Inflammatory macrophage treated with lipopolysaccharide for 1 hour (primary cell): Measurements from ENCODE around the gene INS.

Experiments
- DNase-seq, 2 donors: peaks; one replicate each; pipeline ENCODE4 v3.0.0-alpha.2; 2020 to 2022

Gene INS

DNA sequence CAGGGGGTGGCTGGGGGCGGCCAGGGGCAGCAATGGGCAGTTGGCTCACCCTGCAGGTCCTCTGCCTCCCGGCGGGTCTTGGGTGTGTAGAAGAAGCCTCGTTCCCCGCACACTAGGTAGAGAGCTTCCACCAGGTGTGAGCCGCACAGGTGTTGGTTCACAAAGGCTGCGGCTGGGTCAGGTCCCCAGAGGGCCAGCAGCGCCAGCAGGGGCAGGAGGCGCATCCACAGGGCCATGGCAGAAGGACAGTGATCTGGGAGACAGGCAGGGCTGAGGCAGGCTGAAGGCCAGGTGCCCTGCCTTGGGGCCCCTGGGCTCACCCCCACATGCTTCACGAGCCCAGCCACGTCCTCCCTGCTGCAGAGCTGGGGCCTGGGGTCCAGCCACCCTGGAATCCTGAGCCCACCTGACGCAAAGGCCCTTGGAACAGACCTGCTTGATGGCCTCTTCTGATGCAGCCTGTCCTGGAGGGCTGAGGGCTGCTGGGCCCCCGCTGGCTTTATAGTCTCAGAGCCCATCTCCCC is at the start of gene INS:
INS (minus strand) TSS at position 474 of the 524 bp plus-strand sequence; CDS start at position 236, 238 bp downstream.
- no peak for DNase-seq

DNA sequence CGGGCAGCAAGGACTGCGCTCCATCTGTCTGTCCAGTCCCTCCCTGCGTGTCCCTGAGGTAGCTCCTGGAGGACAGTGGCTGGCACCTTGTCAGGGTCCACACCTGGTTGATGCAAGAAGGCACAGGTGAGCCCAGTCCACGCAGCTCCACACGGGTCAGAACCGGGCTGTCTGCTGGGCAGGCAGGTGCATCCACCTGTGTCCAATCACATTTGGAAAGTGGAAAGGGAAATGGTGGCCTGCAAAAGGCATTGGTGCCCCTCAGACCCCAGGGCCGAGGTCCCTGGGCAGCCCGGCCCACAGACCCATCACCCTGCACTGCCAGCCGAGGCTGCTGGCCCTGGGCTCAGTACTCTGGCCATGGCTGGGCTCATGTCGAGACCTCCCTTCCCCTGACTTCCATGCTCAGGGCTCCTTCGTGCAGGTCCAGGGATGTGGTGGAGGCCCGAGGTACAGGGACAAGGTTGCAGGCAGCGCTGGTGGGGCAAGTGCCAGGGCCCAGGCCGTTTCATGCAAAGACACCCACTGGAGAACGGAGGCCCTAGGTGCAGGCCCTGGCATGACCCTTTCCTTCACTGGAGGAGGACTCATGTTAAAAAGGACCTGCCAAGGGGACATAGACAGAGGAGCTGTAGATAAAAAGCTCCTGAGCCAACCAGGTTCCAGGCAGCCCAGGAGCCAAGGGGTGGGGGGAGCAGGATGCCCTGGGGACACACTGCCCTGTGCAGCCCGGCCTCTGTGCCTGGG is 49.5 kb upstream of the INS start:
- no peak for DNase-seq

DNA sequence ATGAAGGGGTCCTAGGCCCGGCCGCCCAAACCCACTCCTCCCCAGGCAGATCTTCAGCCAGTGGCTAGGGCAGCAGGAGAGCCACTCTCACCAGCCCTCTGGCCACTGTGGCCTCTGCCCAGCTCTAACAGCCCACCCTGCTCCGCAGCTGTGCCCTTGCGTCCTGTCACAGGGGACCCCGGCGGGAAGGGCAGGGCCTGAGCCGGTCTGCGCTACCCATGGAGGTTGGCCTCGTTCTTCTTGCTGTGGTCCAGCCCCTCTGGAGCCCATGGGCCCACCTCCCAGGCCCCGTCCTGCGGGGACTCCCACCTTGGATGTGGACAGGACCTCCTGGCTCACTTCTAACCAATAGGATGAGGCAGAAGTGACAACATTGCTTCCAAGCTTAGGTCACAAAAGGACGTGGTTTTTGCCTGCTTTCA is 48.9 kb upstream of the INS start:
- no peak for DNase-seq

DNA sequence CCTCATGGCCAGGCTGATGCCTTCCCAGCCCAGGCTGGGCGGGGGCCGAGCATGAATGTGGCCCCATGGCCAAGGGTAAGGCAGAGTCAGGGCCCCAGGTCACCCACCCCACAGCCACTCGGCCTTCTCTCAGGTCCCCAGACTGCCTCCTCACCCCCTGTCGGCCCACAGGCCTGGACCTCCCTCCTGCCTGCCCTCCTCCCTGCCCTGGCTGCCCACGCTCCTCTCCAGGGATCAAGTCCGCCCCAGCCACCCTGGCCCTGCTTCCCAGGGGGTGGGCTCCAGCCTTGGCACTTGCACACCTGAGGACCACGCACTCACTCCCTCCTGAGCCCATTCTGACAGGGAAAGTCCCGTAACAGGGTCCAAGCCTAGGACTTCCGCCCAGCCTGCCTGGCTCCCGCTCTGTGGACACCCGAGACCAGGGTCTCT is 48.4 kb upstream of the INS start:
- DNase-seq = no peak

DNA sequence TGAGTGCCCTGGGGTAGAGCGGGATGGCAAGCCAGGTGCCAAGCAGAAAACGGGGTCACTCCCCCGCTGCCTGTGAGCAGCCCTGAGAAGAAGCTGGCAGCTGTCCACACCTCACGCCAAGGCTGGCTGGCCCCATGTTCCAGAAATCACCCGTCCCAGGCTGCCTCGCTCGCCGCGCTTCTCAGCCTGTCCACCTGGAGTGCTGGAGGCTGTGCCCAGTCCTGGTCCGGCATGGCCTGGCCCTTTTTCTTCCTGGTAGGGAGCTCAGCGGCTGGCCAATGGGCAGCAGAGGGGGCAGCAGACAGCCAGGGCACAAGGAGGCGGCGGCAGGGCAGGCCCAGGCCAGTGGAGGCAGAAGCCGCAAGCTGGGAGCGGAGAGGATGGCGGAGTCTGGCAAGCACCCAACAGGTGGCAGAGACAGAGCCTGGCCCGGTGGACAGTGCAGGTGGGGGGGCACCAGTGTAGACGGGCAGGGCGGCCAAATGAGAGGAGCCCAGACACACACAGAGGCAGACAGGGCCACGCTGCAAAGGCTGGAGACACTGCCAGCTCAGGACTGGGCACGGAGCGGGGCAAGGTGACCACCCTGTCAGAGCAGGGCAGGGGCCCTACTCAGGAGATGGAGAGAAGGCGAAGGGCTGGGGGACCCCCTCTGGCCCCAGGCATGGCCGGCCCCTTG is 47.8 kb upstream of the INS start:
- no peak for DNase-seq

DNA sequence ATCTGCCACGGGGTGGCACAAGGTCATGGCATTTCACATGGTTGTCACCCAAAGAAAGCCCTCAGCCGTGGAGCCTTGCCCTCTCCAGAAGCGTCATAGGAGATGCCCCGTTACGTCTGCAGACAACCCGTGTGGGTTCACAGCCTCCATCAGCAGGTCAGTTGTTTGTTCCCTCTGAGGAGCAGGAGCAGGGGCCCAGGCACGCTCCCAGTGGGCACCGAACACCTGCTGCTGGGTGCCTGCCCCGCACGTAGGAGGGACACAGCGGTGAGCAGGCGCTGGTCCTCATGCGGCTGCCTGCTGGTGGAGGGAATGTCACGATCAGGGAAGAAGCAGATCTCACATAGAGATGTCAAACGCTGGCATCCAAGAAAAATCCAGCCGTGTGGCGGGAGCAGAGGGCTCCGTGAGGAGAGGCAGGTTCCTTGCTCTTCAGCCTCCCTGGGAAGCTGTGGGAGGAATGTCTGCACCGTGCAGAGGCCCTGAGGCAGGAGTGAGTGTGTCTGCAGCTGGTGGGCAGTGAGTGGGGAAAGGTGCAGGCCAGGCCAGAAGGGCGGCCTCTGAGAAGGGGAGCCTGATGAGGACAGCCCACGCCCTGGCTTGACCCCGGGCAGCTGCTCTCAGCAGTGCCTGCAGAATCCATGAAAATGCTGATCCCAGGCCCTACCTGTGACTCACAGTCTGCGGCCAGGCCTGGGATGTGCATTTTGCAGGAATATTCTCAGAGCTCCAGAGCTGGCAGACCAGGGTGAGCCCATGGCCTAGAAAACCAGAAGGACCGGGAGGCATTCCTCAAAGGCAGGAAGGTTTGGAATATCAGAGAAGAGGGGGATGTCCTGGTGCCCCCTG is 47.0 kb upstream of the INS start:
- no peak for DNase-seq

DNA sequence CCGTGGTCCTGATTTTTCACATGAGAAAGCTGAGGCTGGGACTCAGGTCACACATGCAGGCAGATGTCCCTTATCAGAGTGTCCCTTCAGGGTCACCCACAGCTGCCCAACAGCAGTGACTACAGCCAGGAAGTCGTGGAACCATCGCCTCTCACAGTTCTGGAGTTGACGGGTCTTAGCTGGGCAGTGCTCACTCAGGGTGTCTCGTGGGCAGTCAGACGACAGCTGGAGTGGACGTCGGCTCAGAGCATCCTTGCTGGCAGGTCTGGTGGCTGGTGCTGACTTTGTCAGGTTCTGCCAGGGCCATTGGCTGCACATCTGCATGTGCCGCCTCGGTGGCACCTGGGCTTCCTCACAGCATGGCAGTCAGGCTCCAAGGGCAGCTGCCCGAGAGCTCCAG is 46.2 kb upstream of the INS start:
- DNase-seq = no peak

DNA sequence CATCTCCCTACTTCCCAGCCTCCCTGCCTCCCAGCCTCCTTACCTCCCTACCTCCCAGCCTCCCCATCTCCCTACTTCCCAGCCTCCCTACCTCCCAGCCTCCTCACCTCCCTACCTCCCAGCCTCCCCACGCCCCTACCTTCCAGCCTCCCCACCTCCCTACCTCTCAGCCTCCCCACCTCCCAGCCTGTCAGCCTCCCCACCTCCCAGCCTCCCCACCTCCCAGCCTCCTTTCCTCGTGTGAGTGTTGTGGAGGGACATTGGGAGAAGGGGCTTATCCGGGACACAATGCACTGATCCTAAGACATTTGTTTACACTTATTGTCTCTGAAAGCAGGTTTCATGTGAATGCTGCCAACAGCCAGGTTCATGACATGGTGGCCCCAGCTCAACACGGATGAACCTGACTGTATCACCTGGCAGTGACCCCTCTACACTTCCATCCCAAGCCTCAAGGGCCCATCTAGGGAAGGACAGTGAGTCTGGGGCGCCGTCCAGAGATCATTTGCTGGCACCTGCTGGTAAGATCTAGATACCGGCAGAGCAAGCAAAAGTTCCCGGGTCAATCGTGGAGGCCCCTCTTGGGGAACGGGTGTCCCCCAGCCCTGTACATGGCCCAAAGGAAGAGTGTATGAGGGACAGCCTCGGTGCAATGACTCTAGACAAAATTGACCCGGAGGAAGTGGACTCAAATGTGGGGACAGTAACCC is 45.1 kb upstream of the INS start:
- DNase-seq = no peak

DNA sequence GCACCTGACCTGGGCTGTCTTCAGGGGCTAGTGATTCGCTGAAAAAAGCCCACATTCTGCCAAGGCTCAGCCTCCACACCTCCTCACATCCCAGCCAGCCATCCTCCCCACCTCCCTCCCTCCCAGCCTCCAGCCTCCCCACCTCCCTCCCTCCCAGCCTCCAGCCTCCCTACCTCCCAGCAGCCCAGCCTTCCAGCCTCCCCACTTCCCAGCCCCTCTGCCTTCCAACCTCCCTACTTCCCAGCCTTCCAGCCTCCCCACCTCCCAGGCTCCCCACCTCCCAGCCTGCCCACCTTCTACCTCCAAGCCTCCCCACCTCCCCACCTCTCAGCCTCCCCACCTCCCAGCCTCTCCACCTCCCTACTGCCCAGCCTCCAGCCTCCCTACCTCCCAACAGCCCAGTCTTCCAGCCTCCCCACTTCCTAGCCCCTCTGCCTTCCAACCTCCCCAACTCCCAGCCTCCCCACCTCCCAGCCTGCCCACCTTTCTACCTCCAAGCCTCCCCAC is 44.3 kb upstream of the INS start:
- no peak for DNase-seq

DNA sequence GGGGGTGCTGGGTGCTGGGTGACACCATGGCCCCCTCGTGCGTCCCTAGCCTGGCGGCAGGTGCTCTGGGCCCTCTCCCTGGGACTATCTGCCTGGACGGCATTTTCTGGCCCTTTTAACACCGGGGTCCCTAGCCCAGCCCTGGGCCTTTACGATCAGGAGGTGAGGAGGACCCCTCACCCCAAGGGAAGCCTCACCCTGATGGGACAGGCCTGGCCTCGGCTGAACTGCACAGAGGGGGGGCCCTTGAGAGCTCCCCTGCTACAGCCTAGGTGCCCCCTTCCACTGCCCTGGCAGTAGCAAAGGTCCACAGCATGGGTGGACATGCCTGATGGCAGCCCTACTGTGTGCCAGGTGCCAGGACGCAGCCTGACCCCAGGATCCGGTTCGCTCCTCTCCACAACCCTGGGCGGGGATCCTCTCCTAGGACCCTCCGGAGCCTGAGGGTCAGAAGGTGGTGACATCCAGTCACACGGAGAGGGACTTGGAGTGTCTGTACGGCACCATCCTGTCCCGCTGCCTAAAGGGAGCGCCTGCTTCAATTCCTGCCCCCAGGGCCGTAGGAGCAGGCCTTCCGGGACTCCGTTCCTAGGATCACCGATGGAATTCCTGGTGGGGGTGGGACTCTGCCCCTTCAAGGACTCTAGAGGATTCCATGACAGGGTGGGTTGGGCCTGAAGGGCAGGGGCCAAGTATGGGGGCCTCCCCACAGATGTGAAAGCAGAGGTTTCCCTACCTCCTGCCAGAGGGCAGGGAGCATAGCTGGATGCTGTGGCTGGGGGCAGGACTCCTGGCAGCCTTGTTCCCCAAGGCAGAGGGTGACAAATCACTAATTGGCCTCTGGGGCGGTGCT is 43.6 kb upstream of the INS start:
- no peak for DNase-seq

DNA sequence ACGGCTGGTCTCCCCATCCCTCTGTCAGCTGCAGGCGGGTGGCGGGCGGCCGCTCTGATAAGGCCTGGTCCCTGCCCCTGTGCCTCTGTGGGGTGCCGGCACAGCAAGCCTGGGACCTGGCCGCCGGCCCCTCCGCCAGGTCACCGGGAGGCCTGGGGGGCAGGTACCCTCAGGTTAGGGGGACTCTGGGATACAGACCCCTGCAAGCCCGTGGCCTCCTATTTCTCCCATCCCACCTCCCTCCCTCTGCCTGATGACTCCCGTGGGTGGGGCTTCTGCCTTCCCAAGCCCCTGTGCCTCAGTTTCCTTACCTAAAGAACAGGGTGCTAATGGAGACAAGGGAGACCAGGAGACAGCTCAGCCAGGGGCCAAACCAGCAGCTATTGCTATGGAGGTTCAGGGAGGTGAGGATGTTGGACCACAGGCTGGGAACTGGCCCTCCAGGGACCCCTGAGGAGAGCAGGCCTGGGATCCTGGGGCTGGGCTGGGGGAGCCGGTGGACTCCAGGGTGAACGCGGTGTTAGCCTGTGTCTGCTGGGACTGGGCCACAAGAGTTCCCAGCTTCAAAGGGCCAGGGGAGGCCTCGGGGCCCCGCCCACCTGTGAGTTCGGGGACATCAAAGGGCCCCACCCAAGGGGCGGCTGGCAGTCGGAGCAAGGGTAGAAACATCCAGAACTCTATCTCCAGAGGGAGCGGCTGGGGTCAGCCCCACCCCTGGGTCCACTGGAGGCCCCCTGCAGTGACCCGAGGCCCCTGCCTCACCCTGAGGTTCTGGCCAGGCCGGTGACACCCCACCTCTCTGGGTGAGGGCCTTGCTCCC is 42.6 kb upstream of the INS start:
- DNase-seq = no peak

DNA sequence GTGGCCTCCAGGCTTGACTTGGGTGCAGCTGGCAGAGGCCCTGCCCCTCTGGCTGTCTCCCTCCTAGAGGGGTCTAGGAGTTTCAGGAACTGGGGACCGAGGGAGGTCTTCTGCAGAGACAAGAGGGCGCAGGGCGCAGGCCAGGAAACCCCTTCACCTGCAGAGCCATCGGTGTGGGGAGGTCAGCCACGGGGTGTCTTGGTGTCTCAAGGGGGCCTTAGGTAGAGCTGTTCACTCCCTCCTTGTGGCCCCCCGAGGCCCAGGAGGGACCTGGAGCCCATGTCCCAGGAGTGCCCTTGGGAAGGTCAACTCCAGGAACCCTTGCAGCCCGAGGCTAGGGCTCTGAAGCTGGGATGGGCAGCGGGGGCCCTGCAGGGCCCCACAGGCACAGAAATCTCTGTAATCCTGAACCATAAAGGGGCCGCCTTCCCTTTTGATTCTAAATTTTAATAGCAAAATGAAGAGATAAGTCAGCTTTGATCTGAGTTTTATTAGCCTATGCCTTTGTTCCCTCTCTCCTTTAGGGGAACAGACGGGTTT is 42.0 kb upstream of the INS start:
- DNase-seq = no peak

DNA sequence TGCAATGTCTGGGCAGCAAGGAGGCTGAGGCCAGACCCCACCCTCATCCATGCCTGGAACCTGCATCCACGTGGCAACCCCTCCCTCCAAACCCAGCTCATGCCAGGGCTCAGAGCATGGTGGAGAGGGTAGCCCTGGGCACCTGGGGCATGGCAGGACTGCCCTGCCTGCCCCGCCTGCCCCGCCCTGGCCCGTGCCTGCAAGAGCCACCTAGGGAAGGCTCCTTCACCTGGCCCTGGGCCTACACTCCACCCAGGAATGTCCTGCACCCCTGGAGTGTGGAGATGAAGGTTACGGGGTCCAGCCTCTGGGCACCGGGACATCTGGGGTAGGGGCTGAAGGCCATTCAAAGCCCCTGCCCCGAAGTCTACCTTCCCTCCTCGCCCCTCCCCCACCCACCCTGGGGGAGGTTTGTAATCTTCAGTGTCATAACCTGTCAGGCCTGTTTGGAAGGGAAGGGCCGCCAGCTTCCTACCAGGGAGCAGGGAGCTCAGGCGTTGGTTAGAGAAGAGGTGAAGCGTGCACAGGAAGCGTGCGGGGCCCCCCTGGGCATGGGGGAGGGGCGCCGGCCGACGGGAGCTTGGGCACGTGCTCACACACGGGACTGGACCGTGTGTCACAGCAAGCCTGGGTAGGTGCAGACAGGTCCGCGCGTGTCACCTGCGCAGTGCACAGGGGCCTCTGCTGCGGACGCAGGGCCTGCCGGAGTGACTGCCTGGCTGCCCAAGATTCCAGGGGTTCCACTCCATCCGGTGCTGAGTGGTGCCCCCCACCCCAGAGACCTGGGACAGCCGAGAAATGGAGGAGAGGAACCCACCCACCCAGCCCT is 41.3 kb upstream of the INS start:
- DNase-seq = no peak

DNA sequence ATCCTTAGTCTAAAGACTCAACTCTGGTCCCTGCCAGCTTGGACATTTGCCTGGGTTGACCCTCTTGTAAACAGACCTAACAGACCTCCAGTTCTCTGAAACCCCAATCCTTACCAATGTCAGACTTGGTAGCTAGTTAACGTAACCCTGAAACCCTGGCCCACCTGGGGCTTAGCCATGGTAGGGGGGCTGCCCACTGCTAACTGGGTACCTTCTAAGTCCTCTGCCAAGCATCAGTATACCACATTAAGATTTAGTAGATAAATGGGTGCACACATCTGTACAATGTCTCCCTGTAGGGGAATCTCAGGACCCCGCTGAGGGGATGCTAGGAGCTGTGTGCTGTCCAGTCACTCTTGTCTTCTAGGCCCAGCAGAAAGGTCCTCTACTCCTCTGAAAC is 40.5 kb upstream of the INS start:
- DNase-seq = no peak

DNA sequence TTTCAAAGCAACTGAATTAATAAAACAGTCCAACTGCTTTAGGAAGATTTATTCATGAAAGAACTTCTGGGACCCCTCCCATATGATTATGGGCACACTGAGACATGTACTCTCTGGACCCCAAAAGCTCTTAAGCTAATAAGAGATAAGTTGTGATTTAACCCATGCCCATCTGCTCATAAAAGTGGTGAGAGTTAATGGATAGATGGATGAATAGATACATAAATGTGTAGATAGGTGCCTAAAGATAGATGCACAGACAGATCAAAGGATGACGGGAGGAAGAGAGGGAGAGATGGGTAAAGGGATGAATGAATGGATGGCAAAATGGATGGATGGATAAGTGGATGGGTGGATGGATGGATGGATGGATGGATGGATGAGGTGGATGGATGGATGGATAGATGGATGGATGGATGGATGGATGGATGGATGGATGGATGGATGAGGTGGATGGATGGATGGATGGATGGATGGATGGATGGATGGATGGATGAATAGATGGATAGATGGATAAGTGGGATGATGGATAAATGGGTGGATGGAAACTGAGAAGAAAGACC is 40.0 kb upstream of the INS start:
- no peak for DNase-seq

DNA sequence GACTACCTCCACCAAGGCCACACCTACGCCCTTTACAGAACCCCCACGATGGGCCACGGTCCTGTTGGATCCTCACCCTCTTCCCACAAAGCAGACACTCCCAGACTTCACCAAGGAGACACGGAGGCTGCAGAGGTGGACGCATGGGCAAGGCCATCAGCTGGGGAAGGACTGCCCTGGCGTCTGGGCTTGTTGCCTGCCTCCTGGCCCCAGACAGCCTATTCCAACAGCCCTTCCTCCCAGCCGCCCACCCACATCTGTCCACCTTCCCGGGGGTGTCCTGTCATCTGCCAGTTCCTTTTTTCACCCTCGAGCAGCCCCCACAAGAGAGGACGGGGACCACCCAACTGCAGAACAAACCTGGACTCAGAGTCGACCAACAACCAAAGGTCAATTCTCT is 39.5 kb upstream of the INS start:
- no peak for DNase-seq

DNA sequence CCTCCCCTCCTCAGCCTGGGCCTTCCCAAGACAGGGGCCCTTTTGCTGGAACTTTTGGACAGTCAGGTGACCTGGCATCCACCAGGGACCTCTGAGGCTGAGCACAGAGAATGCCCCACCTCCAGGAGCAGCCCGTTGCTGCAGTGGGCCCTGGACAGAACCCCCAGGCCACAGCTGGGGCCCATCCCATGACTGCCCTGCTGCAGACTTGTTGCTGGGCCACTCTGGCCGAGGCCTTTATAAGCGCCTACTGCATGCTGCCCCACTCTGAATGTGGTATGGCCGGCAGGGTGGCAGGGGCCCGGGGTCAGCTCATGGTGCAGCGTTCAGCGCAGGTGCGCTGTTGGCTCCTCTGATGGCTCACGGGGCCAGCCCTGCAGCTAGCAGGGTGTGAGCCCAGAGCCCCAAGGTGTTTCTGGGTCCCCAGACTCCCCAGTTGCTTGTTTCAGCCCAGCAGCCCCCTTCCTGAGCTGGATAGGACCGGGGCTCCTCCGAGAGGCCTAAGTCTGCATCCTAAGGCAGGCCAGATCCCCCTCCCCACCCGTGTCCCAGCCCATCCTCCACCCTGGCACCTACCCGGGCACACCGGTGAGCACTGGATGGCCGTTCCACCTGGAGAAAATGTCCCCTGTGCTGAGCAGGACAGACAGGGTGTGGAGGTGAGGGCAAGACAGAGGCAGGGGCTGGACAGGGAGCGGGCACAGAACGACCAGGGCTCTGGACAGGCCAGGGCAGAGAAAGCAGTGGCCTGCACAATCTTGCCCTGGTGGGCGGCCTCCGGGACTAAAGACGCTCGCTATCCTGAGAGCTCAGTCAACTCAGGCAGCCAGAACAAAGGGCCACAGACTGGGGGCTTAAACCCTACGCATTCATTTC is 38.7 kb upstream of the INS start:
- no peak for DNase-seq
